ENCODE measurements around the gene PBX2. TPM values are rescaled to one million over a fixed set of nuclear protein-coding genes. Genes with fewer than 3 reads are reported as not detected.

Gene PBX2
- total RNA-seq, 3 donors from 2014 or later, result 32.3 to 61.6 (median 48.5) TPM

GRCh38 chr6:32203426-32204267 lies 13.6 kb upstream of the PBX2 start:
- TF ChIP-seq POLR2AphosphoS5 (IDR thresholded peaks at IDR 0.05) (no peak), POLR2A (IDR thresholded peaks at IDR 0.05) (no peak)
- TF ChIP-seq, protein P1, sequence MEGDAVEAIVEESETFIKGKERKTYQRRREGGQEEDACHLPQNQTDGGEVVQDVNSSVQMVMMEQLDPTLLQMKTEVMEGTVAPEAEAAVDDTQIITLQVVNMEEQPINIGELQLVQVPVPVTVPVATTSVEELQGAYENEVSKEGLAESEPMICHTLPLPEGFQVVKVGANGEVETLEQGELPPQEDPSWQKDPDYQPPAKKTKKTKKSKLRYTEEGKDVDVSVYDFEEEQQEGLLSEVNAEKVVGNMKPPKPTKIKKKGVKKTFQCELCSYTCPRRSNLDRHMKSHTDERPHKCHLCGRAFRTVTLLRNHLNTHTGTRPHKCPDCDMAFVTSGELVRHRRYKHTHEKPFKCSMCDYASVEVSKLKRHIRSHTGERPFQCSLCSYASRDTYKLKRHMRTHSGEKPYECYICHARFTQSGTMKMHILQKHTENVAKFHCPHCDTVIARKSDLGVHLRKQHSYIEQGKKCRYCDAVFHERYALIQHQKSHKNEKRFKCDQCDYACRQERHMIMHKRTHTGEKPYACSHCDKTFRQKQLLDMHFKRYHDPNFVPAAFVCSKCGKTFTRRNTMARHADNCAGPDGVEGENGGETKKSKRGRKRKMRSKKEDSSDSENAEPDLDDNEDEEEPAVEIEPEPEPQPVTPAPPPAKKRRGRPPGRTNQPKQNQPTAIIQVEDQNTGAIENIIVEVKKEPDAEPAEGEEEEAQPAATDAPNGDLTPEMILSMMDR (IDR thresholded peaks at IDR 0.05), result no peak
- Histone ChIP-seq H3K9me3 (no peaks in the 10 kb centered on the region), H3K4me3 (no peak overlapping the region), H3K36me3 (no peaks in the 10 kb centered on the region), H3K27me3 (no peaks in the 10 kb centered on the region), H3K4me1 (no peaks in the 10 kb centered on the region), H3K27ac (no peak overlapping the region)
- no peak for DNase-seq (ENCODE audit: low spot score in 2 of 2)
- intact Hi-C loops (cut with DNase I; ENCODE audit: low total_unique reads), result no loop called here

DNA sequence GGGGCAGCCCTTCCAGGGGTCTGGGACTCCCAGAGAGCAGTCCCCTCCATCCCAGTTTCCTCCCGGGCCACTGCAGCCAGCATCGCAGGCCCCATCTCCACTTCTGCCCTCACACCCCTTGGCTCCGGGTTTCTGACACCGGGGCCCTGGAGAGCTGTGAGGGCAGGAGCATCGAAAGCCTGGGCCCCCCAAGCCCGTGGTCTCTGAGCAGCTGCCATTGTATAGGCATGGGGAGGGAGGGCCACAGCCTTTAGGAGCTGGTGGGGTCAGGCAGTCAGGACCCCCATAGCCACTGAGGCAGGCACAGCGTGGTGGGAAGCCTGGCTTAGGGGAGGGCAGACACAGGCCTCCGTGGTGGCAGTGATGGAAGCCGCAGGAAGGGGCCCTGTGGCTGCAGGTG lies 12.2 kb upstream of the PBX2 start:
- no peak overlapping the region for H3K27ac ChIP-seq
- TF ChIP-seq POLR2A (IDR thresholded peaks at IDR 0.05) (no peak), POLR2AphosphoS5 (IDR thresholded peaks at IDR 0.05) (no peak)
- TF ChIP-seq, protein P1 (IDR thresholded peaks at IDR 0.05), result no peak
- DNase-seq (ENCODE audit: low spot score in 2 of 2), result no peak
- no peaks in the 10 kb centered on the region for H3K36me3 ChIP-seq
- no peaks in the 10 kb centered on the region for H3K9me3 ChIP-seq
- intact Hi-C loops (cut with DNase I; ENCODE audit: low total_unique reads), result no loop called here
- H3K4me1 ChIP-seq, result peaks cover 0 to 2% of the 10 kb centered on the region in 2 donors
- H3K4me3 ChIP-seq, result no peak overlapping the region
- no peaks in the 10 kb centered on the region for H3K27me3 ChIP-seq

GRCh38 chr6:32200711-32201475 lies 10.9 kb upstream of the PBX2 start:
- intact Hi-C loops (cut with DNase I; ENCODE audit: low total_unique reads), result no loop called here
- no peak for TF ChIP-seq POLR2AphosphoS5 (IDR thresholded peaks at IDR 0.05)
- TF ChIP-seq, protein P1 (IDR thresholded peaks at IDR 0.05), result no peak
- TF ChIP-seq POLR2A (IDR thresholded peaks at IDR 0.05), result no peak
- no peaks in the 10 kb centered on the region for H3K36me3 ChIP-seq

DNA sequence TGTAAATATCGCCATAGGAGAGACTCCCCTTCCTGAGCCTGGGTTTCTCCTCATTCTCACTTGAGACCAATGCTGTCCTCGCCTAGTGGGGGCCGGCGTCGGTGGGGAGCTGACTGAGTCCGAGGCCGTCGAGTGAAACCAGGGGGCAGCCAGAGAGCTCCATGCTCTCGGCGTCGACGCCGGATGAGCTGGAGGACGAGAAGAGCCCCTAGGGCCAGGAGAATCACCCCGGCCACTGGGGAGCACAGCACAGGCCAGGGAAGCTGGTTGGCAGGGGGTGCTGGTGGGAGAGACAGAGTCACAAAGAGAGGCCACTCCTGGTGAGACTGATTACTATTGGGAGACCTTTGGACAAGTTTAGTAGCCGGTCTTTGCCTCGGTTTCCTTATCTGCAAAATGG lies 8.9 kb upstream of the PBX2 start:
- Histone ChIP-seq H3K9me3 (no peaks in the 10 kb centered on the region), H3K27me3 (no peaks in the 10 kb centered on the region), H3K36me3 (no peaks in the 10 kb centered on the region), H3K4me3 (no peak overlapping the region), H3K27ac (no peak overlapping the region), H3K4me1 (peaks cover 3 to 6% of the 10 kb centered on the region in 2 donors)
- intact Hi-C loops (cut with DNase I; ENCODE audit: low total_unique reads), result no loop called here
- TF ChIP-seq, protein P1 (IDR thresholded peaks at IDR 0.05), result no peak
- no peak for TF ChIP-seq POLR2AphosphoS5 (IDR thresholded peaks at IDR 0.05)
- TF ChIP-seq POLR2A (IDR thresholded peaks at IDR 0.05), result no peak
- DNase-seq (ENCODE audit: low spot score in 2 of 2), result no peak

More at GRCh38 chr6:32200711-32201475, 10.9 kb upstream of the PBX2 start:
- H3K27ac ChIP-seq, result no peak overlapping the region
- no peak overlapping the region for H3K4me3 ChIP-seq
- peaks cover 0 to 3% of the 10 kb centered on the region in 2 donors for H3K4me1 ChIP-seq
- no peak for DNase-seq (ENCODE audit: low spot score in 2 of 2)
- no peaks in the 10 kb centered on the region for H3K27me3 ChIP-seq
- no peaks in the 10 kb centered on the region for H3K9me3 ChIP-seq

DNA sequence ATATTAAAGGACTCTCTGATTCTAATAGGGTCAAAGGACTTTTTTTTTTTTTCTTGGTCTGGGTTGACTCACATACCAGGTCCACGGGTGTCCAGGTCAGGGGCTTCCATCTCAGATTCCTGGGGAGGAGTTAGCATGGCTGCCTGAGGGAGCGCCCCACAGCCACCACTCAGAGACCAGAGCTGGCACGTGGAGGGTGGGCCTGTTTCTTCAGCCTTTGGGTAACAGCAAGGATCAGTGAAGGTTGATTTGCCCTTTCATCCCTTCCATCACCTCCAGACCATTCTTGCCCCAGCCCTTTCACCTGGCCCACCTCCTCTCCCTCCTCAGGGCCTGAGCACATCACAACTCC lies 8.3 kb upstream of the PBX2 start:
- Histone ChIP-seq H3K4me3 (no peak overlapping the region), H3K27me3 (no peaks in the 10 kb centered on the region), H3K27ac (no peak overlapping the region), H3K9me3 (no peaks in the 10 kb centered on the region), H3K4me1 (peaks cover 3 to 6% of the 10 kb centered on the region in 2 donors), H3K36me3 (no peaks in the 10 kb centered on the region)
- intact Hi-C loops (cut with DNase I; ENCODE audit: low total_unique reads), result no loop called here
- no peak for DNase-seq (ENCODE audit: low spot score in 2 of 2)
- no peak for TF ChIP-seq POLR2A (IDR thresholded peaks at IDR 0.05)

All from breast epithelium (tissue), 4 donors.